Prostate gland (tissue), 2 donors: ENCODE measurements around the gene SLC16A12. TPM values are rescaled to one million over a fixed set of nuclear protein-coding genes. Genes with fewer than 3 reads are reported as not detected.

ENCODE experiments used
- DNase-seq: peaks from one replicate; pipeline ENCODE4 v3.0.0-alpha.2; 2019; ENCODE audit warnings: low spot score
- H3K27ac ChIP-seq, 2 donors: fragments of 200-600 bp; sonication (generic); 2 replicates each; pipeline ENCODE4 v1.5.1; 2017 to 2019
- H3K27me3 ChIP-seq: fragments of 200-600 bp; sonication (generic); replicated peaks from 2 replicates; pipeline ENCODE4 v1.5.1; 2019; ENCODE audit not compliant: insufficient read depth
- H3K36me3 ChIP-seq, 2 donors: fragments of 200-600 bp; sonication (generic); 1 replicate in 1 of 2; 2 replicates in 1 of 2; pipeline versions ENCODE4 v1.5.1 to v1.8.1; 2017 to 2019
- H3K4me1 ChIP-seq: fragments of 200-600 bp; sonication (generic); replicated peaks from 2 replicates; pipeline ENCODE4 v1.5.1; 2019
- H3K4me3 ChIP-seq, 2 donors: fragments of 200-600 bp; sonication (generic); 2 replicates each; pipeline ENCODE4 v1.5.1; 2017 to 2019
- H3K9me3 ChIP-seq: fragments of 200-600 bp; sonication (generic); 2 replicates; pipeline ENCODE4 v1.5.1; 2017
- CTCF ChIP-seq, 4 experiments: fragments of 200-600 bp in 2 of 4; fragments of 450-650 bp in 2 of 4; sonication (generic) in 2 of 4; IDR thresholded peaks; 1 replicate in 3 of 4; 2 replicates in 1 of 4; pipeline ENCODE4 v1.5.1; 2016 to 2019; ENCODE audit warnings: antibody characterized with exemption in 4 of 4, mild to moderate bottlenecking in 2 of 4, moderate library complexity in 2 of 4
- POLR2A ChIP-seq: fragments of 450-650 bp; IDR thresholded peaks from one replicate; pipeline ENCODE4 v1.6.1; 2016; ENCODE audit warnings: antibody characterized with exemption, mild to moderate bottlenecking
- POLR2AphosphoS5 ChIP-seq: sonication (generic); formaldehyde crosslinking; IDR thresholded peaks from one replicate; pipeline ENCODE4 v1.6.1; 2017; ENCODE audit warnings: antibody characterized with exemption
- WGBS: methylation state at CpG from one replicate; pipeline ENCODE4 v1.1.5; 2018; 5-methylcytosine and 5-hydroxymethylcytosine counted together
- intact Hi-C: fragments of 100-400 bp; cut with DNase I; formaldehyde crosslinking; loops from one replicate; pipeline ENCODE4 v1.14.2; 2022
- total RNA-seq, 2 donors: library from RNA; depleted of rRNA; stranded (reverse); fragments of >200 nt; gene quantifications; one replicate each; pipeline ENCODE4 v1.1.0, GENCODE V29; 2016

SLC16A12 gene
- total RNA-seq, 2 donors from 2014 or later = 0.09 to 4.4 TPM

GRCh38 chr10:89543841-89544240, 8.4 kb upstream of the SLC16A12 start:
- no peaks in the 10 kb centered on the region for H3K27me3 ChIP-seq
- intact Hi-C loops = no loop called here
- no peak for DNase-seq
- H3K36me3 ChIP-seq = no peaks in the 10 kb centered on the region
- WGBS = 85% methylated on average over 3 of the region's 3 CpGs
- H3K4me1 ChIP-seq = no peaks in the 10 kb centered on the region
- H3K4me3 ChIP-seq = no peak overlapping the region
- TF ChIP-seq POLR2AphosphoS5 = no peak
- no peak for TF ChIP-seq CTCF (IDR thresholded peaks at IDR 0.05)
- TF ChIP-seq POLR2A = no peak
- no peaks in the 10 kb centered on the region for H3K9me3 ChIP-seq
- no peak overlapping the region for H3K27ac ChIP-seq

- Histone ChIP-seq H3K36me3 (no peaks in the 10 kb centered on the region), H3K27ac (no peak overlapping the region), H3K4me1 (no peaks in the 10 kb centered on the region), H3K9me3 (no peaks in the 10 kb centered on the region), H3K27me3 (peaks cover 3% of the 10 kb centered on the region), H3K4me3 (no peak overlapping the region)
- TF ChIP-seq POLR2A = no peak
- no peak for TF ChIP-seq CTCF (IDR thresholded peaks at IDR 0.05)
- no peak for TF ChIP-seq POLR2AphosphoS5
- WGBS = 86% methylated on average over 4 of the region's 4 CpGs
- DNase-seq = no peak
- intact Hi-C loops = no loop called here
These were observed 5.1 kb upstream of the SLC16A12 start for GRCh38 chr10:89540420-89540949.

- peaks cover 3% of the 10 kb centered on the region for H3K4me1 ChIP-seq
- H3K27ac ChIP-seq = no peak overlapping the region
- 37% methylated on average over 1 of the region's 1 CpG for WGBS
- intact Hi-C loops = no loop called here
- no peak for TF ChIP-seq POLR2AphosphoS5
- TF ChIP-seq CTCF (IDR thresholded peaks at IDR 0.05) = no peak
- TF ChIP-seq POLR2A = no peak
- DNase-seq = no peak
- H3K36me3 ChIP-seq = no peaks in the 10 kb centered on the region
- H3K4me3 ChIP-seq = no peak overlapping the region
- no peaks in the 10 kb centered on the region for H3K9me3 ChIP-seq
- peaks cover 12% of the 10 kb centered on the region for H3K27me3 ChIP-seq
These were observed 2.0 kb upstream of the SLC16A12 start for GRCh38 chr10:89537364-89537763.

- DNase-seq = no peak
- Histone ChIP-seq H3K4me1 (peaks cover 3% of the 10 kb centered on the region), H3K9me3 (no peaks in the 10 kb centered on the region), H3K27me3 (peaks cover 16% of the 10 kb centered on the region), H3K27ac (no peak overlapping the region), H3K4me3 (peak overlapping the region in 1 of 2 donors; percentile 29), H3K36me3 (no peaks in the 10 kb centered on the region)
- intact Hi-C loops = no loop called here
- TF ChIP-seq POLR2AphosphoS5 = no peak
- TF ChIP-seq POLR2A = no peak
- TF ChIP-seq CTCF (IDR thresholded peaks at IDR 0.05) = no peak
- 26% methylated on average over 16 of the region's 16 CpGs for WGBS
These were observed 590 bp upstream of the SLC16A12 start for GRCh38 chr10:89536013-89536354.

- Histone ChIP-seq H3K4me3 (peak overlapping the region in 1 of 2 donors; percentile 29), H3K27ac (no peak overlapping the region), H3K36me3 (no peaks in the 10 kb centered on the region), H3K27me3 (peaks cover 16% of the 10 kb centered on the region), H3K9me3 (no peaks in the 10 kb centered on the region), H3K4me1 (peaks cover 3% of the 10 kb centered on the region)
- no peak for DNase-seq
- TF ChIP-seq POLR2AphosphoS5 = no peak
- no peak for TF ChIP-seq POLR2A
- WGBS = 7% methylated on average over 8 of the region's 8 CpGs
- intact Hi-C loops = no loop called here
These were observed 598 bp downstream of the SLC16A12 start for GRCh38 chr10:89534826-89535166.
